Stimulated activated naive CD4-positive, alpha-beta T cell (primary cell): ENCODE data around the gene SNX19.

Experiments
- DNase-seq, 6 experiments: peaks; one replicate each; lab custom pipeline; 2025; lab: John Stamatoyannopoulos, UW

The SNX19 gene

GRCh38 chr11:130905512-130905911 is 10.8 kb downstream of the SNX19 start:
- DNase-seq: no peak

GRCh38 chr11:130904380-130904779 is 11.9 kb downstream of the SNX19 start:
- DNase-seq: no peak

GRCh38 chr11:130902380-130902779 is 13.9 kb downstream of the SNX19 start:
- no peak for DNase-seq

GRCh38 chr11:130899106-130899505 is 17.2 kb downstream of the SNX19 start:
- no peak for DNase-seq

- DNase-seq: no peak
Observed at GRCh38 chr11:130897262-130898182, 18.8 kb downstream of the SNX19 start.

- peak; percentile 13 to 58 (median 50) for DNase-seq
Observed at GRCh38 chr11:130894322-130895025, 21.8 kb downstream of the SNX19 start.

- no peak for DNase-seq
Observed at GRCh38 chr11:130892861-130893260, 23.4 kb downstream of the SNX19 start.

GRCh38 chr11:130891326-130891725 is 25.0 kb downstream of the SNX19 start:
- no peak for DNase-seq

GRCh38 chr11:130890039-130890745 is 26.1 kb downstream of the SNX19 start:
- DNase-seq: no peak

- no peak for DNase-seq
Observed at GRCh38 chr11:130888790-130889189, 27.5 kb downstream of the SNX19 start.

GRCh38 chr11:130886704-130887103 is 29.6 kb downstream of the SNX19 start:
- no peak for DNase-seq

- no peak for DNase-seq
Observed at GRCh38 chr11:130882138-130882551, 34.1 kb downstream of the SNX19 start.

GRCh38 chr11:130881475-130882137 is 34.7 kb downstream of the SNX19 start:
- DNase-seq: no peak

GRCh38 chr11:130879836-130880235 is 36.4 kb downstream of the SNX19 start:
- no peak for DNase-seq

GRCh38 chr11:130876931-130877915 is 39.1 kb downstream of the SNX19 start:
- DNase-seq: no peak

- no peak for DNase-seq
Observed at GRCh38 chr11:130876100-130876499, 40.2 kb downstream of the SNX19 start.

GRCh38 chr11:130874955-130875531 is 41.2 kb downstream of the SNX19 start:
- no peak for DNase-seq

GRCh38 chr11:130874396-130874795 is 41.9 kb downstream of the SNX19 start:
- DNase-seq: no peak

GRCh38 chr11:130873761-130874160 is 42.5 kb downstream of the SNX19 start:
- DNase-seq: no peak

GRCh38 chr11:130872981-130873380 is 43.3 kb downstream of the SNX19 start:
- no peak for DNase-seq
